Smooth muscle cell (in vitro differentiated cells): ENCODE data around the gene CCDC110. TPM values are rescaled to one million over a fixed set of nuclear protein-coding genes. Genes with fewer than 3 reads are reported as not detected.

Experiments
- DNase-seq: peaks from one replicate; lab custom pipeline; 2025; ENCODE audit not compliant: unreplicated experiment; lab: John Stamatoyannopoulos, UW
- H2AFZ ChIP-seq: fragments of 200-600 bp; sonication (generic); 2 replicates; pipeline ENCODE4 v1.6.0; 2016; ENCODE audit warnings: antibody characterized with exemption, low read depth, mild to moderate bottlenecking
- H3F3A ChIP-seq: fragments of 200-600 bp; sonication (generic); 2 replicates; pipeline ENCODE4 v1.6.0; 2017; ENCODE audit warnings: antibody characterized with exemption, low read depth
- H3K27ac ChIP-seq: fragments of 200-600 bp; sonication (generic); 2 replicates; pipeline ENCODE4 v1.5.1; 2016; ENCODE audit warnings: low read depth, mild to moderate bottlenecking
- H3K27me3 ChIP-seq: fragments of 200-600 bp; sonication (generic); 2 replicates; pipeline ENCODE4 v1.6.1; 2016; ENCODE audit warnings: low read depth, mild to moderate bottlenecking
- H3K36me3 ChIP-seq: fragments of 200-600 bp; sonication (generic); 2 replicates; pipeline ENCODE4 v1.5.1; 2016; ENCODE audit warnings: low read depth
- H3K4me1 ChIP-seq: fragments of 200-600 bp; sonication (generic); 2 replicates; pipeline ENCODE4 v1.5.1; 2016; ENCODE audit warnings: low read depth
- H3K4me2 ChIP-seq: fragments of 200-600 bp; sonication (generic); 2 replicates; pipeline ENCODE4 v1.6.0; 2016; ENCODE audit warnings: mild to moderate bottlenecking
- H3K4me3 ChIP-seq: fragments of 200-600 bp; sonication (generic); 2 replicates; pipeline ENCODE4 v1.5.1; 2016; ENCODE audit warnings: mild to moderate bottlenecking
- H3K79me2 ChIP-seq: fragments of 200-600 bp; sonication (generic); 2 replicates; pipeline ENCODE4 v1.6.0; 2016; ENCODE audit warnings: low read depth, mild to moderate bottlenecking
- H3K9ac ChIP-seq: fragments of 200-600 bp; sonication (generic); 2 replicates; pipeline ENCODE4 v1.6.0; 2016; ENCODE audit warnings: low read depth
- H3K9me3 ChIP-seq: fragments of 200-600 bp; sonication (generic); replicated peaks from 2 replicates; pipeline ENCODE4 v1.5.1; 2016; ENCODE audit warnings: low read depth
- H4K20me1 ChIP-seq: fragments of 200-600 bp; sonication (generic); 2 replicates; pipeline ENCODE4 v1.6.0; 2016; ENCODE audit warnings: low read depth
- CTCF ChIP-seq: fragments of 200-600 bp; sonication (generic); IDR thresholded peaks from 2 replicates; pipeline ENCODE4 v1.5.1; 2017; ENCODE audit warnings: borderline replicate concordance, mild to moderate bottlenecking, antibody characterized with exemption; ENCODE audit not compliant: insufficient read depth, poor library complexity, severe bottlenecking
- WGBS: methylation state at CpG from one replicate; pipeline ENCODE4 v1.1.7; 2016; ENCODE audit warnings: low lambda C conversion rate; 5-methylcytosine and 5-hydroxymethylcytosine counted together
- polyA plus RNA-seq: library from polyadenylated mRNA; unstranded; fragments of >200 nt; fragmentation: Nextera tagmentation; extraction: Ambion mirVana; gene quantifications from 2 replicates; pipeline ENCODE4 v1.2.1, GENCODE V29; 2016
- total RNA-seq: library from RNA; depleted of rRNA; stranded (reverse); fragments of >200 nt; gene quantifications from 2 replicates; pipeline ENCODE4 v1.2.3, GENCODE V29; 2014

CCDC110 gene
- total RNA-seq: 2.5 and 9.9 TPM in 2 replicates
- polyA plus RNA-seq: 0.92 and 2.3 TPM in 2 replicates

GRCh38 chr4:185471235-185472102 is at the start of gene CCDC110:
CCDC110 (minus strand) TSS chr4:185471733; CDS start chr4:185471683, 50 bp downstream.
- H3K79me2 ChIP-seq: no peaks in the 10 kb centered on the region
- H3K36me3 ChIP-seq: no peaks in the 10 kb centered on the region
- no peak within 1 kb of the TSS for H3K27ac ChIP-seq
- H3K4me1 ChIP-seq: no peaks in the 10 kb centered on the region
- H3K4me2 ChIP-seq: peak within 1 kb of the TSS; percentile 99
- no peaks in the 10 kb centered on the region for H3K9me3 ChIP-seq
- peak within 1 kb of the TSS; percentile 98 for H3K4me3 ChIP-seq
- H3F3A ChIP-seq: no peaks in the 10 kb centered on the region
- peak within 1 kb of the TSS; percentile 78 for H3K9ac ChIP-seq
- H2AFZ ChIP-seq: peak within 1 kb of the TSS; percentile 100
- no peaks in the 10 kb centered on the region for H3K27me3 ChIP-seq
- DNase-seq: peak; percentile 85
- WGBS: 1% methylated on average over 59 of the region's 93 CpGs
- peak; percentile 60 for TF ChIP-seq CTCF
- H4K20me1 ChIP-seq: no peaks in the 10 kb centered on the region

GRCh38 chr4:185520119-185520518 is 48.6 kb upstream of the CCDC110 start:
- Histone ChIP-seq H3K4me1 (peaks cover 5% of the 10 kb centered on the region), H3K79me2 (peaks cover 22% of the 10 kb centered on the region), H3K9me3 (no peaks in the 10 kb centered on the region), H3K9ac (no peak overlapping the region), H3K27me3 (no peaks in the 10 kb centered on the region), H3K36me3 (peaks cover 27% of the 10 kb centered on the region), H3F3A (peaks cover 17% of the 10 kb centered on the region), H2AFZ (no peak overlapping the region), H4K20me1 (peaks cover 57% of the 10 kb centered on the region), H3K27ac (peak overlapping the region; percentile 63), H3K4me2 (peak overlapping the region; percentile 69), H3K4me3 (no peak overlapping the region)
- 32% methylated on average over 4 of the region's 4 CpGs for WGBS
- DNase-seq: no peak
- TF ChIP-seq CTCF: no peak

- H3K4me3 ChIP-seq: no peak overlapping the region
- peaks cover 8% of the 10 kb centered on the region for H3K79me2 ChIP-seq
- H4K20me1 ChIP-seq: peaks cover 41% of the 10 kb centered on the region
- no peak overlapping the region for H2AFZ ChIP-seq
- H3K27ac ChIP-seq: no peak overlapping the region
- no peak overlapping the region for H3K9ac ChIP-seq
- no peak for DNase-seq
- H3K4me2 ChIP-seq: no peak overlapping the region
- H3F3A ChIP-seq: peaks cover 8% of the 10 kb centered on the region
- WGBS: 91% methylated on average over 1 of the region's 1 CpG
- H3K36me3 ChIP-seq: peaks cover 30% of the 10 kb centered on the region
- TF ChIP-seq CTCF: no peak
- H3K9me3 ChIP-seq: no peaks in the 10 kb centered on the region
- no peaks in the 10 kb centered on the region for H3K27me3 ChIP-seq
- peaks cover 5% of the 10 kb centered on the region for H3K4me1 ChIP-seq
Observed at GRCh38 chr4:185518494-185518893, 47.0 kb upstream of the CCDC110 start.
